ENCODE data around the gene SRSF9.
A peak's percentile ranks its signal among the peaks of the same experiment; 100 is the strongest.
"Not testable (repeated sequence)": the region's sequence is repeated elsewhere in the genome, so short reads cannot be mapped to it uniquely, and the experiment has no call there.

Gene SRSF9

DNA sequence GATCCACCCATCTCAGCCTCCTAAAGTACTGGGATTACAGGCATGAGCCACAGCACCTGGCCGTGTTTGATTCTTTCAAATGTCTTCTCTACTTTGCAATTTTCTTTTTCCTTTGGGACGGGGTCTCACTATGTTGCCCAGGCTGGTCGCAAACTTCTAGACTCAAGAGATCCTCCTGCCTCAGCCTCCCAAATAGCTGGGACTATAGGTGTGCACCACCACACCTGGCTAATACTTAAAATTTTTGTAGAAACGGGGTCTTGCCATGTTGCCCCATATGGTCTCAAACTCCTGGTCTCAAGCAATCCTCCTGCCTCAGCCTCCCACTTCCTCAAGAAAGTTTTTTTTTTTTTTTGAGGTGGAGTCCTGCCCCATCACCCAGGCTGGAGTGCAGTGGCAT, 21.6 kb downstream of the SRSF9 start:
- no peak for DNase-seq

DNA sequence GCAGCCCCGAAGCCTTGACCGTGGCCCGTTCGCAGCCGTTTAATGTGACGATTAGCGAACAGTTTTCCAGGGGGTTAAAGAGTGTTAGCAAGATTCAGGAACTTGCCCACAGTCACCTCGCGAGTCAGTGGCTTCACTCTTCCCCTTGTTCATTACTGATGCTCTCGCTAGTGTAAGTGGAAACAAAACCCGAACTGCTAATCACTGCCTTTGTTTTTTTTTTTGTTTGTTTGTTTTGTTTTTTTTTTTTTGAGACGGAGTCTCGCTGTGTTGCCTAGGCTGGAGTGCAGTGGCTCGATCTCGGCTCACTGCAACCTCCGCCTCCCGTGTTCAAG, 22.7 kb downstream of the SRSF9 start:
- DNase-seq = not testable (repeated sequence)

DNA sequence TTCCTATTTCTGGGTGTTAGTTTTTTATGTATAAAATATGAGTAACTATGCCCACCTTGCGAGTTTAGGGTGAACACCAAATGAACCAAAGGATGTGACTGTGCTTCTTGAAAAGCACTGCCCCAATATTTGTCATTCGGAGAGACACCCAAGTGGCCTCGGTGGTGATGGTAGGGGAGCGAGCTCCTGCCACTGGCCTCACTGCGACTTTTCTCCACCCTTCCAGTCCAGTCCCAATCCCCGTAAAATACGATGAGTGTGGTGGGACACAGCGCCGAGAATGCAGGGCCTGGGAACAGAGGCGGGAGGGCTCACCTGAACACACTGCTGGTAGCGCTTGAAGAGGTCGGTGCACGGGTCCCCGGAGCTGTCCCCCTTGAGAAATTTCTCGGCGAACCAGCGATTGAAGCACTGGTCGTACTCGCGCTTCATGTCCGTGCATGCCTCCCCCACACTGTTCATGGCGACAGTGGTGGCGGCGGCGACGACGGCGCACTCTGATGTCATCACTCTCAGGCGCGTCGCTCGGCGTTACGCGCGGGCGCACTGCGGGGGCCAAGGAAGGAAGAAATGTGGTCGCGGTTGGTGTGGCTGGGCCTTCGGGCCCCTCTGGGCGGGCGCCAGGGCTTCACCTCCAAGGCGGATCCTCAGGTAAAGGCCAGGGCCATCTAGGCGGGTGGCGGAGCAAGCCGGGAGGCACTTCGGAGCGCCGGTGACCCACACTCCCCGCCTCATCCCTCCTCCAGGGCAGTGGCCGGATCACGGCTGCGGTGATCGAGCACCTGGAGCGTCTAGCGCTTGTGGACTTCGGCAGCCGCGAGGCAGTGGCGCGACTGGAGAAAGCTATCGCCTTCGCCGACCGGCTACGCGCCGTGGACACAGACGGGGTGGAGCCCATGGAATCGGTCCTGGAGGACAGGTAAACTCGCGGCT, 23.4 kb downstream of the SRSF9 start, which contains the start of the genes GATC and TRIAP1:
TSS of gene GATC (plus strand) at position 534 of the 933 bp plus-strand sequence. CDS start at position 571, 37 bp downstream.
TSS of gene TRIAP1 (minus strand) at position 474 of the 933 bp plus-strand sequence. CDS start at position 462, 12 bp downstream.
- DNase-seq = peak; percentile 74 to 78

DNA sequence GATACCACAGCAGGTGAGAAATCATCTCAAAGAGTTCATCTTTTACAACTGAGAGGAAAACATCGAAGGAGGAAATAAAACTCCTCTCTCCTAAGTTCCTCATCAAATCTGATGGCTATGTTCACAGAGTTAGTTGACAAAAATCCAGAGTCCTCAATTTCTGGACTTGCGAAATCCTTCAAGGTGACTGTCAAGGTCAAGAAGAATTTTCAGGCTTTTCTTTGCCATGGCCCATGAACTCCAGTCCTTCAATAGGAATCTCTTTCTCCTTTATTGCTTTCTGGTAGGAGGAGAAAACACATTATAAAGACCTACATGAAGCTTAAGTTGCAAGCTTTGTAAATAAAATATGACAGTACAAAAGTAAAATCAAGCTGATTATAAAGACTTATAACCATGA, 24.9 kb downstream of the SRSF9 start:
- DNase-seq = no peak

- DNase-seq = peak; percentile 68 to 71
Observed at GRCh38 chr12:120439646-120440247, 29.8 kb downstream of the SRSF9 start.

DNA sequence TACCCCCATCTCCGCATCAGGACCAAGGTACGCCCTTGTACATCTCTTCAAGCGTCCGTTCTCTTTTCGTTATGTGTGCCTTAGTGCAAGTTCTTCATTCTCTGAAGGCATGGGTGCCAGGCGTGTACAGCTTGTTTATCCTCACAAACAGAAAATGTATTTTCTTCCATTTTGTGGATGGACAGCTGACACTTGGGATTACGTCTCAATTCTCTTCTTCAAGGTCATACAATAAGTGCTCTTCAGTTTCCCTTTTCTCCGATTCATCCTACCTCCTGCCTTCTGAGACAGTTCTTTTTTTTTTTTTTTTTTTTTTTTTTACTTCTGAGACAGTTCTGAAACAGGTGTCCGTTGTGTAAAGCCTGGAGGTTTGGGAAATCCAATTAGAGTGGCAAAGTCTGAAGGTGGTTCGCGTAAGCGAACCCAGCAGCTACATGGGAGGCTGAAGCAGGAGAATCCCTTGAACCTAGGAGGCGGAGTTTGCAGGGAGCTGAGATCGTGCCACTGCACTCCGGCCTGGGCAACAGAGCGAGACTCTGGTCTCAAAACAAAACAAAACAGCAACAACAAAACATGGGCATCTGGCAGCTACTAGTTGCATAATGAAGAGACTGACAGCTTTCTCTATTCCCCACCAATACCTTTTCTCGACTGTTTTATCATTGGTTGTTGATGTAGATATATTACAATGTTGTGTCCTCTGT, 30.9 kb downstream of the SRSF9 start:
- no peak for DNase-seq

- DNase-seq = peak; percentile 99
Observed at GRCh38 chr12:120437735-120438494, 31.6 kb downstream of the SRSF9 start, which contains the start of gene COX6A1. COX6A1 (plus strand) TSS chr12:120438113; CDS start chr12:120438127, 14 bp downstream.

GRCh38 chr12:120432772-120433525, 36.6 kb downstream of the SRSF9 start:
- no peak for DNase-seq

DNA sequence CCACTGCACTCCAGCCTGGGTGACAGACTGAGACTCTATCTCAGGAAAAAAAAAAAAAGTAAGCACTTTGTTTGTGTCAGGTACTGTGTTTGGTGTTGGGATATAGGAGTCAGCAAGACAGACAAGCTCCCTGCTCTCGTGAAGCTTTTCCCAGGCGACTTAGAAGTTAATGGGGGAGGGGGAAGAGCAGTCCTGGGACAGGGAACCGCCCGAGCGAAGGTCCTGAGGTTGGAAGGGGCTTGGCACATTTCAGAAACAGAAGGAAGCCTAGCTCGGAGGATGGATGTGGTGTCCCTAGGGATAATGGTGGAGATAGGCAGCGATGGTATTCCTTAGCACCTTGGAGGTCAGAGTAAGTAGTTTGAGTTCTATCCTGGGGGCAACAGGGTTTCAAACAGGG, 40.2 kb downstream of the SRSF9 start:
- DNase-seq = no peak

- no peak for DNase-seq
Observed at GRCh38 chr12:120428597-120429229, 40.8 kb downstream of the SRSF9 start.

DNA sequence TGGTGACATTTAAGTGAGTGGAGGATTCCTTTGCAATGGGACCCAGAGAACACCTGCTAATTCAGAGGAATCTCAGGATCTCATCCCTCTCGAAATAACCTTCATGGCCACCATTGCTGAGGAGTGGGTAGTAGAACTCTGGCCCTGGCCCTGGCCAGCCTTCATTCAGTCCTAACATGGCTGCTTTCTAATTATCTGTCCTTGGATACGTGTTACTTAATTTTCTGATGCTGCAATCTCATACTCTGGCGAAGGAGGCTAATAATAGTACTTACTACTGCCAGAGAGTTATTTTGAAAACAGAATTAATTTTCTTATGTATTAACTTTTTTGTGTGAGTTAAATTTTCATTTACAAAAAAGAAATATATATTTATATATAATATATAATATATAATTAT, 43.8 kb downstream of the SRSF9 start:
- no peak for DNase-seq

DNA sequence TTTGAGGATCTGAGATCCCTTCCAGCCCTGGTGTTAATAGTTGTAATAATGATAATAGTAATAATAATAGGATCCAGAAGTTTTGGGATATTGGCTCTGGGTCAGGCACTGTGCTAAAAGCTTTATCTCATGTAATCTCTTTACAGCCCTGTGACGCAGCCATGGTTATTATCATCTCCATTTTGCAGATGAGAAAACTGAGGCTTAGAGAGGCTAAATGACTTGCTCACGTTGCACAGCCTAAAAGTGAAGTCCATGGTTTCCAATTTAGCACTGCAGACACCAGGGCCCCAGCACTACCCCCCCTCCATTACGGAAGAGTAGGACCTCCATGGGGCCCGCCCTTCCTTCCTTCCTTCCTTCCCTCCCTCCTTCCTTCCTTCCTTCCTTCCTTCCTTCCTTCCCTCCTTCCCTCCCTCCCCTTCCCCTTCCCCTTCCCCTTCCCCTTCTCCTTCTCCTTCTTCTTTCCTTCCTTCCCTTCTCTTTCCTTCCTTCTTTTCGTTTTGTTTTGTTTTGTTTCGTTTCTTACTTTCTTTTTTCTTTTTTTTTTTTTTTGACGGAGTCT, 46.6 kb downstream of the SRSF9 start:
- no peak for DNase-seq

GRCh38 chr12:120421701-120422100, 47.8 kb downstream of the SRSF9 start:
- DNase-seq = no peak

- no peak for DNase-seq
Observed at GRCh38 chr12:120417917-120418580, 51.5 kb downstream of the SRSF9 start.

DNA sequence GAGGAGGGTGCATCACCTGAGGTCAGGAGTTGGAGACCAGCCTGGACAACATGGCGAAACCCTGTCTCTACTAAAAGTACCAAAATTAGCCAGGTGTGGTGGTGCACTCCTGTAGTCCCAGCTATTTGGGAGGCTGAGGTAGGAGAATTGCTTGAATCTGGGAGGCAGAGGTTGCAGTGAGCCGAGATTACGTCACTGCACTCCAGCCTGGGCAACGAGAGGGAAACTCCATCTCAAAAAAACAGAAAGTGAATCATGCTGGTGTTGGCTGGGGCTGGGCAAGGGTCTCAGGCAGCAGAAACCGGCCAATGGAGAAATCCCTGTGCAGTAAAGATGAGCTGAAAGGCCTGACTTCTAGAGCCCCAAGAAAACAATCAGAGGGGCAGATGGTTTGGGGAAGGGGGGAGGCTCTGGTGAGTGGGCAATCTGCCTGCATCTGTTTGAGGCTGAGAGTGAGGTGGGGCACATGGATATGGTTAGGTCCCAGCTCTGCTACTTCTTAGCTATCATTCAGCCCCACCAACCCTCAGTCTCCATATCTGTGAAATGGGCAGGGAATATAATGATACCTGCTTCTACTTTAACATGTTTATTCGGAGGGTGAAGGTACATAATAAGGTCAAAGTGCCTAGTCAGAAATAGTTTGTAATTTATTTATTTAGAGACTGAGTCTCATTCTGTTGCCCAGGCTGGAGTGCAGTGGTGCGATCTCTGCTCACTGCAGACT, 52.9 kb downstream of the SRSF9 start:
- no peak for DNase-seq

GRCh38 chr12:120413901-120414695, 55.5 kb downstream of the SRSF9 start:
- DNase-seq = no peak

- DNase-seq = no peak
Observed at GRCh38 chr12:120412421-120412820, 57.1 kb downstream of the SRSF9 start.
